Testis (tissue), 3 donors: ENCODE data around the gene MTX3. TPM values are rescaled to one million over a fixed set of nuclear protein-coding genes. Genes with fewer than 3 reads are reported as not detected.

Experiments
- DNase-seq: peaks from one replicate; pipeline ENCODE4 v3.0.0-alpha.2; 2019
- H3K27ac ChIP-seq, 2 donors: fragments of 200-600 bp; sonication (generic); one replicate each; pipeline ENCODE4 v1.5.1; 2019
- H3K27me3 ChIP-seq: fragments of 200-600 bp; sonication (generic); one replicate; pipeline ENCODE4 v1.5.1; 2019
- H3K36me3 ChIP-seq: fragments of 200-600 bp; sonication (generic); one replicate; pipeline ENCODE4 v1.5.1; 2017; ENCODE audit warnings: low read depth; ENCODE audit errors: missing control alignments
- H3K4me1 ChIP-seq: fragments of 200-600 bp; sonication (generic); one replicate; pipeline ENCODE4 v1.5.1; 2019
- H3K4me3 ChIP-seq, 2 donors: fragments of 200-600 bp; sonication (generic); one replicate each; pipeline ENCODE4 v1.5.1; 2017 to 2019
- H3K9me3 ChIP-seq: fragments of 200-600 bp; sonication (generic); one replicate; pipeline ENCODE4 v1.5.1; 2017
- CTCF ChIP-seq, 3 experiments: fragments of 450-650 bp in 2 of 3; fragments of 200-600 bp in 1 of 3; sonication (generic) in 1 of 3; IDR thresholded peaks; one replicate each; pipeline ENCODE4 v1.5.1; 2016 to 2019; ENCODE audit warnings: antibody characterized with exemption in 3 of 3, mild to moderate bottlenecking in 2 of 3, moderate library complexity in 1 of 3
- POLR2A ChIP-seq: fragments of 450-650 bp; IDR thresholded peaks from one replicate; pipeline ENCODE4 v1.6.1; 2017; ENCODE audit warnings: antibody characterized with exemption, mild to moderate bottlenecking, moderate library complexity
- WGBS, 2 donors: methylation state at CpG; one replicate each; pipeline ENCODE4 v1.1.5; 2018; 5-methylcytosine and 5-hydroxymethylcytosine counted together
- intact Hi-C: fragments of 100-400 bp; cut with DNase I; formaldehyde crosslinking; loops from one replicate; pipeline ENCODE4 v1.15.1; 2023; ENCODE audit warnings: low total_unique reads
- polyA plus RNA-seq: library from polyadenylated mRNA; stranded (reverse); fragments of 350-450 nt; fragmentation: Illumina TruSeq; extraction: RNeasy Lipid Tissue Mini Kit (QIAGEN cat#74804); gene quantifications from one replicate; pipeline ENCODE4 v1.2.3, GENCODE V29; 2014; ENCODE audit warnings: low read depth, low replicate concordance; ENCODE audit not compliant: insufficient read depth
- small RNA-seq, 2 donors: library from RNA; depleted of rRNA; stranded (forward); fragments of <200 nt; gene quantifications; one replicate each; pipeline ENCODE3, GENCODE V24; 2016
- total RNA-seq, 2 donors: library from RNA; depleted of rRNA; stranded (reverse); fragments of >200 nt; gene quantifications; one replicate each; pipeline ENCODE4 v1.2.3, GENCODE V29; 2016

MTX3 gene
- total and polyA plus RNA-seq, 3 donors from 2014 or later: 8.7 to 19.4 (median 17.5) TPM

GRCh38 chr5:79929095-79929494, 62.0 kb downstream of the MTX3 start:
- no peak for TF ChIP-seq POLR2A
- no peak for TF ChIP-seq CTCF (IDR thresholded peaks at IDR 0.05)
- no peaks in the 10 kb centered on the region for H3K27me3 ChIP-seq
- no peak for DNase-seq
- H3K4me3 ChIP-seq: no peak overlapping the region
- H3K36me3 ChIP-seq: no peaks in the 10 kb centered on the region
- intact Hi-C loops: no loop called here
- H3K9me3 ChIP-seq: no peaks in the 10 kb centered on the region
- H3K4me1 ChIP-seq: no peaks in the 10 kb centered on the region
- no peak overlapping the region for H3K27ac ChIP-seq
- WGBS, 2 donors: 78 to 82% methylated on average over 5 of the region's 5 CpGs

Small RNAs within 50 kb of the gene (small RNA-seq; reads per million reads assigned to genes)
- gene TRMT112P2: 0 reads per million in 2 donors

Other genes with a start within 250 kb of the MTX3 start
- 10 to 100 TPM; 14.1 to 18.3 TPM for gene THBS4, start 44.1 kb upstream of the MTX3 start, total RNA-seq
- gene THBS4, start 44.1 kb upstream of the MTX3 start, polyA plus RNA-seq: 62.5 TPM